BLaER1 treated with 17β-estradiol and CSF1 and Interleukin-3, amounts not matched to agents 10 nM and 100 nM (cell line): ENCODE results near the gene IL1R2.

Experiments
- H3K27ac ChIP-seq, 11 experiments: shearing (Covaris generic); formaldehyde crosslinking; 2 replicates each; pipeline ENCODE4 v1.8.1; 2022
- H3K27me3 ChIP-seq, 11 experiments: shearing (Covaris generic); formaldehyde crosslinking; 2 replicates each; pipeline ENCODE4 v1.8.1; 2022
- H3K36me3 ChIP-seq, 11 experiments: shearing (Covaris generic); formaldehyde crosslinking; 2 replicates each; pipeline ENCODE4 v1.8.1; 2022
- H3K4me1 ChIP-seq, 10 experiments: shearing (Covaris generic); formaldehyde crosslinking; 2 replicates each; pipeline ENCODE4 v1.8.1; 2022
- H3K4me2 ChIP-seq, 11 experiments: shearing (Covaris generic); formaldehyde crosslinking; 2 replicates each; pipeline ENCODE4 v1.8.1; 2022
- H3K4me3 ChIP-seq, 10 experiments: shearing (Covaris generic); formaldehyde crosslinking; 2 replicates each; pipeline ENCODE4 v1.8.1; 2022
- H3K9ac ChIP-seq, 11 experiments: shearing (Covaris generic); formaldehyde crosslinking; 2 replicates each; pipeline ENCODE4 v1.8.1; 2022
- H3K9me3 ChIP-seq, 11 experiments: shearing (Covaris generic); formaldehyde crosslinking; replicated peaks in 1 of 11; 2 replicates each; pipeline ENCODE4 v1.8.1; 2022
- H4K20me1 ChIP-seq, 11 experiments: shearing (Covaris generic); formaldehyde crosslinking; 2 replicates each; pipeline ENCODE4 v1.8.1; 2022
- Cebpa-rat ChIP-seq, 11 experiments: shearing (Covaris generic); IDR thresholded peaks; 2 replicates each; pipeline ENCODE4 v1.8.1; 2022

IL1R2 gene

GRCh38 chr2:102024410-102024809 lies 32.6 kb downstream of the IL1R2 start:
- Histone ChIP-seq H3K9ac (no peak overlapping the region; a peak in 1 of 22 replicates), H3K27me3 (no peaks in the 10 kb centered on the region; a peak in 1 of 22 replicates), H3K9me3 (peaks cover 0 to 4% (median 0%) of the 10 kb centered on the region in 11 experiments; a peak in 1 of 22 replicates), H3K27ac (peak overlapping the region in 3 of 11 experiments; percentile 4 to 82 (median 81); a peak in 3 of 22 replicates), H3K36me3 (peaks cover 0 to 24% (median 0%) of the 10 kb centered on the region in 11 experiments; a peak in 2 of 22 replicates), H3K4me3 (peak overlapping the region in 1 of 10 experiments; percentile 15; a peak in 1 of 20 replicates), H4K20me1 (no peaks in the 10 kb centered on the region), H3K4me2 (peak overlapping the region; percentile 51 to 84 (median 71)), H3K4me1 (peaks cover 50 to 85% (median 64%) of the 10 kb centered on the region in 10 experiments)
- no peak for TF ChIP-seq Cebpa-rat (IDR thresholded peaks at IDR 0.05)

DNA sequence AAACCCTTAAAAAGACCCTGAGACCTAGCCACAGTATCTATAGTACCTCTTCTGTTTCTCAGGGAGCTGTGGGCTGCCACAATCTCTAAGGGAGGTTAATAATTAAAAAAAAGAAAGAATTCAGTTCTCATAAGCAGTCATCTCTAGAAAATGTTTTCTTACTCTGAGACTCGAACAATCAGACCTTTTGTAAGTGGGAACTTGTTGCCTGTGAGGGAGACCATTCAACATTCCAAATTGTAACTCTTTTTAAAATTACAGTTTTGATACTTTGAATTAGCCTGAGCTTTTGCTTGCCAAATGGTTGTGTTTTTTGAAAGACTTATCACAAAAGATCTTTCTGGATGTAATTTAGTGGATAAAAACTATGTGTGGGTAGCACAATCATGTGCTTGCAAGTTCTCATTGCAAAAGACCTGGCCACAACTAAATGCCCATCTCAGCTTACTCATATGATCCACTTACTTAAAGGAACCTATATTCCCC lies 33.3 kb downstream of the IL1R2 start:
- H3K4me3 ChIP-seq = no peak overlapping the region
- H3K4me2 ChIP-seq = peak overlapping the region; percentile 37 to 84 (median 71); a peak in 21 of 22 replicates
- H4K20me1 ChIP-seq = no peaks in the 10 kb centered on the region
- peaks cover 0 to 21% (median 0%) of the 10 kb centered on the region in 11 experiments; a peak in 2 of 22 replicates for H3K36me3 ChIP-seq
- H3K9ac ChIP-seq = peak overlapping the region in 3 of 11 experiments; percentile 28 to 73 (median 53); a peak in 4 of 22 replicates
- no peak for TF ChIP-seq Cebpa-rat (IDR thresholded peaks at IDR 0.05)
- peak overlapping the region in 5 of 11 experiments; percentile 1 to 82 (median 65); a peak in 8 of 22 replicates for H3K27ac ChIP-seq
- H3K4me1 ChIP-seq = peaks cover 50 to 85% (median 64%) of the 10 kb centered on the region in 10 experiments
- H3K9me3 ChIP-seq = peaks cover 0 to 4% (median 0%) of the 10 kb centered on the region in 11 experiments; a peak in 1 of 22 replicates
- no peaks in the 10 kb centered on the region; a peak in 1 of 22 replicates for H3K27me3 ChIP-seq

DNA sequence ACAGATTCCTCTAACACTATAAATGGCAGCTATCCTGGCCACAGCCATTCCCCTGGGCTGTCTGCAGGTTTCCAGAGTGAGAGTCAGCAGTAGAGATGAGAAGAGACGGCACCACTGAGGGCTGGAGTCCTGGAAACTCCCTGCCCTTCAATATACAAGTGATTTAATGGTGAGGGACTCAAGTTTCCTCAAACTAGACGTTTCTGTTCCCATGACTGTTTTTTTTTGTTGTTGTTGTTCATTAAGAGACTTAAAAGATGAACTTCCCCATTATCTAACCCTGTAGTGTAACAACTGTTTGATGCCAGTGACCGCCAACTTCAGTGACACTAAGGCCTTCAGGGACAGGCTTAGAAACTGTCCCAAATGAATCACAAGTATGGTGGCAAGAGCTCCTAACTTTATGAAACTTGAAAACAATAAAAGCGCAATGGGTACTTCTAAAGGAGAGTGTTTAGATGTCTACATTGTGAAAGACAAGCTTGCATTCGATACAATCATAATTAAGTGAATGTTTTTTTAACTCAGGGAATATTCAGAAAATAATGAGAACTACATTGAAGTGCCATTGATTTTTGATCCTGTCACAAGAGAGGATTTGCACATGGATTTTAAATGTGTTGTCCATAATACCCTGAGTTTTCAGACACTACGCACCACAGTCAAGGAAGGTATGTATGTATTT lies 34.0 kb downstream of the IL1R2 start:
- Histone ChIP-seq H4K20me1 (no peaks in the 10 kb centered on the region), H3K4me2 (peak overlapping the region; percentile 37 to 84 (median 71)), H3K9ac (peak overlapping the region in 3 of 11 experiments; percentile 28 to 73 (median 53); a peak in 4 of 22 replicates), H3K36me3 (peaks cover 0 to 20% (median 0%) of the 10 kb centered on the region in 11 experiments; a peak in 2 of 22 replicates), H3K4me3 (no peak overlapping the region), H3K27me3 (no peaks in the 10 kb centered on the region; a peak in 1 of 22 replicates), H3K4me1 (peaks cover 47 to 84% (median 61%) of the 10 kb centered on the region in 10 experiments), H3K9me3 (peaks cover 0 to 4% (median 0%) of the 10 kb centered on the region in 11 experiments; a peak in 1 of 22 replicates), H3K27ac (peak overlapping the region in 6 of 11 experiments; percentile 1 to 82 (median 60); a peak in 9 of 22 replicates)
- no peak for TF ChIP-seq Cebpa-rat (IDR thresholded peaks at IDR 0.05)

DNA sequence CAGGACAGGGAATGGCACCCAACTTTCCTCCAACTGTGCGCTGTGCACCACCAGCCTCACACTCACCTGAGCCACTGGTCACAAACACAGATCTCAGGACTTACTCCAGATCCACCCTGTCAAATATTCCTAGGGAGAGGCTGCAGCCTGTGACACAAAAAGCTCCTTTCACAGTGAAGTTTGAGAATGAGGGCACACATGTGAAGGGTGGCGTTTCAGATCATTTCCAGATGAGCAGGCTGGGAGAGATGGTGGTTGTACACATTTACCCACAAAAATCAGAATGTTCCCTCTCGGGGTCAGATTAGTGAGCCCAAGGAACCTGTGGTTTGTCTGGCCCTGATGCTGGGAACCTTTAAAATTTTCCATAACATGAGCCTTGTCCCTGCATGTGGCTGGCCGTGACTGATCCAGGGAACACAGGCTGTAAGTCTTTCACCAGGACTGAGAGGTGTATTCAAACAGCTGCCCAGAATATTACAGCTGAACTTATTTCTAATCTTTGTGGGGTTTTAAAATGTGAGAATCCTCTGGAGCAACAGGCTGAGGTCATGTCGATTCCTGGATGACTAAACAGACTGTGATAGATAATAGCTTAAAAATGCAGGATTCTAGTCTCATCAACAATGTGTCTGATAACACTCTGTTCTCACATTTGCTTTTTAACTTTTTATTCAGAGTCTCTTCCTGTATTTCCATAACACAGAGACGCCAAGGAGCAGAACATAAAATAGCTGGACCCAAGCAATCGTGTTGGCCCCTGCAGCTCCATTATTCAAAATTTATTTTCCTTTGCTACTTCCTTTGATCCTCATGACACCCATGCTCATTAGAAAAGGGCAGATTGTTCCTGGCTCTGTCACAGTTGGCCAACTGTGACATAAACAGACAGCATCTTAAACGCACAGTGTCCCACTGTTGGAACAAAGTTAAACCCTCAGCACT lies 35.5 kb downstream of the IL1R2 start:
- Histone ChIP-seq H3K4me1 (peaks cover 45 to 87% (median 57%) of the 10 kb centered on the region in 10 experiments), H4K20me1 (no peaks in the 10 kb centered on the region), H3K27ac (peak overlapping the region in 4 of 11 experiments; percentile 1 to 21 (median 12); a peak in 2 of 22 replicates), H3K9me3 (peaks cover 0 to 4% (median 0%) of the 10 kb centered on the region in 11 experiments; a peak in 1 of 22 replicates), H3K4me2 (peak overlapping the region; percentile 37 to 84 (median 71)), H3K27me3 (no peaks in the 10 kb centered on the region; a peak in 1 of 22 replicates), H3K36me3 (peaks cover 0 to 14% (median 0%) of the 10 kb centered on the region in 11 experiments; a peak in 2 of 22 replicates), H3K9ac (peak overlapping the region in 1 of 11 experiments; percentile 19; a peak in 1 of 22 replicates), H3K4me3 (no peak overlapping the region)
- TF ChIP-seq Cebpa-rat (IDR thresholded peaks at IDR 0.05) = no peak

DNA sequence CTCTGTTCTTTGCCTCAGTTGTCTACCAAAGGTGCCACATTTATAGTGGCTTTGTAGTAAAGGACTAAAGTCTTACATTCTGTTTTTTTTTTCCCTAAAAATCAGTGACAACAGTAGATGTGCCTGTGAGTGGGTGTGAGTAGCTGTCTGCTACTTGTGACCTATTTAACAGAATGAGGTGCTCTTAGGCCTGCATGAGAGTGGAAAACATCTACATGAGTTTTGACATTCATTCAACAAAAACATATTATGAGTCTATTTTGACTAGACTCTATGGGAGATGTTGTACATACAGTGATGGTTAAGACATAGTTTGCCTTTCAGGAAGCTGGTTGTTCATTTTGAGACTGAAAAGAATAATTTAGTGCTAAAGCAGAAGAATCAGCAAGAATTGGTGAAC lies 36.7 kb downstream of the IL1R2 start:
- Histone ChIP-seq H3K27me3 (no peaks in the 10 kb centered on the region), H3K9me3 (peaks cover 0 to 4% (median 0%) of the 10 kb centered on the region in 11 experiments; a peak in 1 of 22 replicates), H3K9ac (no peak overlapping the region), H3K36me3 (peaks cover 0 to 8% (median 0%) of the 10 kb centered on the region in 11 experiments; a peak in 1 of 22 replicates), H3K4me3 (no peak overlapping the region), H3K4me1 (peaks cover 52 to 87% (median 60%) of the 10 kb centered on the region in 10 experiments), H3K27ac (no peak overlapping the region; a peak in 1 of 22 replicates), H3K4me2 (peak overlapping the region in 8 of 11 experiments; percentile 58 to 84 (median 72); a peak in 13 of 22 replicates), H4K20me1 (no peaks in the 10 kb centered on the region)
- no peak for TF ChIP-seq Cebpa-rat (IDR thresholded peaks at IDR 0.05)

GRCh38 chr2:102029405-102029804 lies 37.6 kb downstream of the IL1R2 start:
- Histone ChIP-seq H3K9me3 (peaks cover 0 to 2% (median 0%) of the 10 kb centered on the region in 11 experiments; a peak in 4 of 22 replicates), H3K27ac (no peak overlapping the region), H3K9ac (no peak overlapping the region), H3K4me3 (no peak overlapping the region), H3K4me2 (peak overlapping the region in 1 of 11 experiments; percentile 80; a peak in 1 of 22 replicates), H4K20me1 (no peaks in the 10 kb centered on the region), H3K36me3 (peaks cover 0 to 8% (median 0%) of the 10 kb centered on the region in 11 experiments; a peak in 1 of 22 replicates), H3K4me1 (peaks cover 52 to 87% (median 60%) of the 10 kb centered on the region in 10 experiments), H3K27me3 (no peaks in the 10 kb centered on the region)
- TF ChIP-seq Cebpa-rat (IDR thresholded peaks at IDR 0.05) = no peak

- H3K4me2 ChIP-seq = no peak overlapping the region
- peaks cover 55 to 87% (median 60%) of the 10 kb centered on the region in 10 experiments for H3K4me1 ChIP-seq
- no peak overlapping the region for H3K27ac ChIP-seq
- TF ChIP-seq Cebpa-rat (IDR thresholded peaks at IDR 0.05) = no peak
- H4K20me1 ChIP-seq = no peaks in the 10 kb centered on the region
- no peak overlapping the region for H3K4me3 ChIP-seq
- peaks cover 0 to 6% (median 0%) of the 10 kb centered on the region in 11 experiments; a peak in 4 of 22 replicates for H3K9me3 ChIP-seq
- H3K36me3 ChIP-seq = peaks cover 0 to 8% (median 0%) of the 10 kb centered on the region in 11 experiments; a peak in 1 of 22 replicates
- no peaks in the 10 kb centered on the region for H3K27me3 ChIP-seq
- no peak overlapping the region for H3K9ac ChIP-seq
Measured at GRCh38 chr2:102029952-102030351, 38.2 kb downstream of the IL1R2 start.

GRCh38 chr2:102030502-102030854 lies 38.7 kb downstream of the IL1R2 start:
- Histone ChIP-seq H4K20me1 (no peaks in the 10 kb centered on the region), H3K27me3 (no peaks in the 10 kb centered on the region), H3K4me3 (no peak overlapping the region), H3K4me1 (peaks cover 51 to 87% (median 55%) of the 10 kb centered on the region in 10 experiments), H3K9me3 (peaks cover 0 to 8% (median 0%) of the 10 kb centered on the region in 11 experiments; a peak in 4 of 22 replicates), H3K36me3 (peaks cover 0 to 8% (median 0%) of the 10 kb centered on the region in 11 experiments; a peak in 1 of 22 replicates), H3K4me2 (peak overlapping the region in 2 of 11 experiments; percentile 36 to 48; a peak in 3 of 22 replicates), H3K9ac (no peak overlapping the region), H3K27ac (no peak overlapping the region)
- no peak for TF ChIP-seq Cebpa-rat (IDR thresholded peaks at IDR 0.05)
